ENCODE results near the gene MTFP1. TPM values are rescaled to one million over a fixed set of nuclear protein-coding genes. Genes with fewer than 3 reads are reported as not detected.

The MTFP1 gene
- total and polyA plus RNA-seq, 2 of the 4 experiments (the other 2 are of a cell fraction) = 7.3 to 7.7 TPM

DNA sequence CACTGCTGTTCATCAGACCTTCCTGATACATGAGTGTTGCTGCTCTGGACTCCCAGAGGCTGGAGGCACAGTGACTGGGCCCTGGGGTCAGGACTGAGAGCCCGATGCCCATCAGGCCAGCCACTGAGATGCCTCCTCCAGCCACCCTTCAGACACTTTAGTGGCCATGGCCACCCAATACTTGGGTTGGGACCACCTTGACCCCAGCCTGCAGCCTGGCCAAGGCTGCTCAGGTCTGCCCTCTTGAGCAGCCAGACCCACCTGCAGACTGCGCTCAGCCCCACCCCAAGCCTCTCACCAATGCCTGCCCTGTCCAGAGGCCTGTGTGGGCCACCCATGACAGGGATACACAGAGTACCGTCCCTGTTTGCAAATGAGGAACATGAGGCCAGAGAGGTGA lies 42.5 kb upstream of the MTFP1 start:
- ATAC-seq (ENCODE audit: low read depth) (no peak), DNase-seq (no peak)
- peaks cover 46% of the 10 kb centered on the region for H3K36me3 ChIP-seq (ENCODE audit: control insufficient read depth, insufficient read depth, low read length)
- no peak overlapping the region for H2AK9ac ChIP-seq (replicated peaks; ENCODE audit: low read depth, low read length, poor library complexity)
- H2BK120ac ChIP-seq (ENCODE audit: low read depth, low read length) = no peak overlapping the region
- ChIA-PET CTCF (no interaction called here), POLR2A (ENCODE audit: unreplicated experiment) (interaction anchor here (1.0 kb wide), 1 partner anchor 12 kb away, joined by 3 read pairs; no protein-coding TSS in a partner anchor)
- BruUV-seq (replicated peaks) = no TSS peak
- no peak overlapping the region for H4K8ac ChIP-seq (ENCODE audit: low read depth in 2 of 2, low read length in 2 of 2)
- H2BK5ac ChIP-seq (ENCODE audit: low read depth, low read length, poor library complexity, severe bottlenecking) = no peak overlapping the region
- no peak overlapping the region for H3K27ac ChIP-seq (ENCODE audit: insufficient read depth, low read length)
- WGBS, 2 experiments (ENCODE audit: extremely low coverage in 2 of 2, insufficient read length in 1 of 2) = no CpG with 5 or more reads among the region's 3 CpGs
- peaks cover 3% of the 10 kb centered on the region; the same call in 1 of the 2 replicates for H3K9me1 ChIP-seq (ENCODE audit: insufficient read depth, low read length)
- no peak overlapping the region for H3K18ac ChIP-seq (ENCODE audit: low read depth, low read length)
- no peaks in the 10 kb centered on the region for H4K20me1 ChIP-seq (ENCODE audit: insufficient read depth, low read length)
- no peak overlapping the region for H2BK20ac ChIP-seq (ENCODE audit: low read depth, low read length)
- no peak overlapping the region for H2BK15ac ChIP-seq (ENCODE audit: low read depth, low read length)
- no peak overlapping the region for H4K5ac ChIP-seq (ENCODE audit: low read depth, low read length)
- H3K4me3 ChIP-seq (ENCODE audit: insufficient read depth, low read depth, low read length) = no peak overlapping the region
- intact Hi-C loops (cut with micrococcal nuclease) (no loop called here), in situ Hi-C loops (cut with MboI; ENCODE audit: low sequenced_read_pairs) (no loop called here), dilution Hi-C loops (cut with HindIII; ENCODE audit: low sequenced_read_pairs, unreplicated experiment) (no loop called here)
- no peak overlapping the region for H2AFZ ChIP-seq (replicated peaks; ENCODE audit: low read length, poor library complexity)
- H2AK5ac ChIP-seq (ENCODE audit: low read depth, low read length) = no peak overlapping the region
- H3K9me3 ChIP-seq (ENCODE audit: control insufficient read depth, insufficient read depth, low read length) = no peaks in the 10 kb centered on the region
- no peak overlapping the region for H3K14ac ChIP-seq (replicated peaks; ENCODE audit: low read depth, low read length)
- peaks cover 11 to 17% of the 10 kb centered on the region in 2 experiments for H3K79me1 ChIP-seq (ENCODE audit: low read depth in 1 of 2, low read length in 2 of 2)
- no peaks in the 10 kb centered on the region for H3K27me3 ChIP-seq (ENCODE audit: control insufficient read depth, insufficient read depth, low read length)
- no peak overlapping the region for H3K9ac ChIP-seq (ENCODE audit: low read depth, low read length)
- H4K91ac ChIP-seq (ENCODE audit: insufficient read depth, low read depth, low read length) = no peak overlapping the region
- TF ChIP-seq FOS (IDR thresholded peaks at IDR 0.05; ENCODE audit: low read depth, low read length) = no peak
- TF ChIP-seq CEBPB (IDR thresholded peaks at IDR 0.05; ENCODE audit: low read depth, low read length) = no peak
- no peak for TF ChIP-seq POLR2A (IDR thresholded peaks at IDR 0.05; ENCODE audit: low read depth, low read length)
- no peak for TF ChIP-seq MXI1 (IDR thresholded peaks at IDR 0.05; ENCODE audit: borderline replicate concordance, low read depth, low read length)
- no peak for TF ChIP-seq RCOR1 (IDR thresholded peaks at IDR 0.05; ENCODE audit: insufficient replicate concordance, low read length)
- TF ChIP-seq, protein P1, sequence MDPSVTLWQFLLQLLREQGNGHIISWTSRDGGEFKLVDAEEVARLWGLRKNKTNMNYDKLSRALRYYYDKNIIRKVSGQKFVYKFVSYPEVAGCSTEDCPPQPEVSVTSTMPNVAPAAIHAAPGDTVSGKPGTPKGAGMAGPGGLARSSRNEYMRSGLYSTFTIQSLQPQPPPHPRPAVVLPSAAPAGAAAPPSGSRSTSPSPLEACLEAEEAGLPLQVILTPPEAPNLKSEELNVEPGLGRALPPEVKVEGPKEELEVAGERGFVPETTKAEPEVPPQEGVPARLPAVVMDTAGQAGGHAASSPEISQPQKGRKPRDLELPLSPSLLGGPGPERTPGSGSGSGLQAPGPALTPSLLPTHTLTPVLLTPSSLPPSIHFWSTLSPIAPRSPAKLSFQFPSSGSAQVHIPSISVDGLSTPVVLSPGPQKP (IDR thresholded peaks at IDR 0.05; ENCODE audit: borderline replicate concordance, low read depth, low read length) = no peak
- H3K4ac ChIP-seq (ENCODE audit: low read depth, low read length) = no peak overlapping the region
- H3K4me2 ChIP-seq (ENCODE audit: low read depth, low read length) = no peak overlapping the region
- H3K56ac ChIP-seq (ENCODE audit: extremely low read depth, insufficient read depth, low read length) = no peak overlapping the region
- peaks cover 9% of the 10 kb centered on the region for H3K4me1 ChIP-seq (ENCODE audit: control insufficient read depth, insufficient read depth, low read length)
- H3K23ac ChIP-seq (ENCODE audit: low read depth, low read length) = no peak overlapping the region
